Muscle of arm (tissue), 12 donors: ENCODE measurements around the gene TNFRSF18. TPM values are rescaled to one million over a fixed set of nuclear protein-coding genes. Genes with fewer than 3 reads are reported as not detected.

Experiments
- DNase-seq: peaks from one replicate; pipeline ENCODE4 v3.0.0-alpha.2; 2013
- polyA plus RNA-seq, 12 donors: library from polyadenylated mRNA; unstranded; fragments of 120-200 nt; gene quantifications; one replicate each; pipeline ENCODE4 v1.2.1, GENCODE V29; 2013; ENCODE audit not compliant: insufficient read length in 12 of 12

Gene TNFRSF18
- polyA plus RNA-seq, 12 donors: 0.87 to 4.2 (median 2.6) TPM; not detected in 2

DNA sequence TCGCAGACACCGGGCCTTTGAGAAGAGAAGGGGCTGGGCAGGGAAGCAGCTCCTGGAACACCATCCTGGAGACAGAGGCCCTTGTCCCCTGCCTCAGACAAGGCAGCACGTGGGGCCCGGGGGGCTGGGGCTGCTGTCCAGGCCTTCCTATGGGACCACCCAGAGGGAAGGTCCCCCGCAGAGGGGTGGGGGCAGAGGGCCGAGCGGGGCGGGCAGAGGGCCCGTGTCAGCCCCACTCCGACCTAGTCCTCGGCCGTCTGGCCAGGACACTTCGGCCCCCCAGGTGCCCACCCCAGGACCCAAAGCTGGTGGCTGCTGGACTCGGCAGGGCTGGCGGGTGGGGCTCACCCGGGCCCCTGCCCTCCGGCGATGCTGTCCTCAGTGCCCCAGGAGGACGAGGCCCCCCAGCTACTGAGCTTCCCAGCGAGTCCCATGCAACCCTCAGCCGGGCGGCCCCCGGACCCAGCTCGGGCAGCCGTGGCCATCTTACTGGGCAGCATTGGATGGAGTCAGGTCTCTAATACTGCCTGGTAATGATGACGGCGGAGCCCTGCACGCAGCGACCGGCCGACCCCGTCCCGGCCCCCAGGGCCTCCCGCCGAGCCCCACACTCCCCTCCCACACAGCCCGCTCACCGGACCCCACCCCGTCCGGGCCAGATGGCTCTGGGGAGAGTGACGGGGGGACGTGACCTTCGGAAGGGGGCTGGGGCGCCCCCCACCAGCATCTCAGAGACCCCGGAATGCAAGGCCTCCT is 39.6 kb downstream of the TNFRSF18 start:
- DNase-seq: no peak

- no peak for DNase-seq
Observed at GRCh38 chr1:1165900-1166421, 40.4 kb downstream of the TNFRSF18 start.

GRCh38 chr1:1165485-1165884 is 40.9 kb downstream of the TNFRSF18 start:
- DNase-seq: no peak

DNA sequence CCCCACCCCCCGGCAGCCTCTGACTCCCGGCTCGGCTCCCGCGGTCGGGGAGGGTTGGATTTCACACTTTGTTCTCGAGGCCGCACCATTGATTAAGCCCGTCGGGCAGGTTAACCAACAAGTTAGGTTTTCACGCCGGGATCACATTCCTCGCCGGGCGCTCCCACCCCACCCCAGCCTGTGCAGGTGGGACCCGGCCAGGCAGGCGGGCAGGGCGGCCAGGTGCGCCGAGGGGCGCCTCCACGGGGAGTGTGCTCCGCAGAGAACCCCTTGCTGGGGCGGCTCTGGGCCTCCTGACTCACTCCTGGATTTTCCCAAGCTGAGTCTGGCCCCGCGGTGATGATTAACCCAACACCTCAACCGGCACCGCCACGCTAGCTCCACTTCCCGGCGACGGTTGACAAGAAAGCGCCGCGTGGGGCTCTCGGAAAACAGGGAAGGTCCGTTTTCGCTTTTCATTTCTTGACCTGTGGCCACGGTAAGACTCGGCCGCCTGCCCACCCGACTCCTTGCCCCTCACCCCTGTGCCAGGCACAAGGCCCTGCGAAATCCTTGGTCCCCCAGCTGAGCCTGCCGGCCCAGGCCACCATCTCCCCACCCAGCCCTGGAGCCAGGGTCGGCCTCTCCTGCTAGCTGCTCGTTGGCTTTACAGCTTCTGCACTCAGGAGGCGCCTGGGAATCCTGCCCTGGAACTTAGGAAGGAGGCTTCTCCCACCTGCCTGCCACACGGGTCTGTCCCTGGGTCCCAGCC is 41.5 kb downstream of the TNFRSF18 start:
- no peak for DNase-seq

DNA sequence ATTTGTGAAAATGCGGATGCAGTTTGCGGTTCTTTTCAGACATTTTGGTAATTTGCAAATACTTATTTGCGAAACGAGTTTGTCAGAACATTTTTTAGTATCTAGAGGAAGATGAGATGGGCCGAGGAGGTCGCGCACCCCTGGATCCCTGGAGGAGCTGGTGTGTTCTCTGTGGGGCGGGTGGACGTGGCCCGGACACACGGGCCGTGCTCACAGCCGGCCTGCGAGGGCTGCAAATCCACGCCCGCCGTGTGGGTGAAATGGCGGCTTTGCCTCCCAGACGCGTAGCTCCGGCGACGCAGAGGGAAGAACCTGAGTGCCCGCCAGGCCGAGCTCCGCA is 42.1 kb downstream of the TNFRSF18 start:
- DNase-seq: no peak

GRCh38 chr1:1163538-1164070 is 42.8 kb downstream of the TNFRSF18 start:
- no peak for DNase-seq

DNA sequence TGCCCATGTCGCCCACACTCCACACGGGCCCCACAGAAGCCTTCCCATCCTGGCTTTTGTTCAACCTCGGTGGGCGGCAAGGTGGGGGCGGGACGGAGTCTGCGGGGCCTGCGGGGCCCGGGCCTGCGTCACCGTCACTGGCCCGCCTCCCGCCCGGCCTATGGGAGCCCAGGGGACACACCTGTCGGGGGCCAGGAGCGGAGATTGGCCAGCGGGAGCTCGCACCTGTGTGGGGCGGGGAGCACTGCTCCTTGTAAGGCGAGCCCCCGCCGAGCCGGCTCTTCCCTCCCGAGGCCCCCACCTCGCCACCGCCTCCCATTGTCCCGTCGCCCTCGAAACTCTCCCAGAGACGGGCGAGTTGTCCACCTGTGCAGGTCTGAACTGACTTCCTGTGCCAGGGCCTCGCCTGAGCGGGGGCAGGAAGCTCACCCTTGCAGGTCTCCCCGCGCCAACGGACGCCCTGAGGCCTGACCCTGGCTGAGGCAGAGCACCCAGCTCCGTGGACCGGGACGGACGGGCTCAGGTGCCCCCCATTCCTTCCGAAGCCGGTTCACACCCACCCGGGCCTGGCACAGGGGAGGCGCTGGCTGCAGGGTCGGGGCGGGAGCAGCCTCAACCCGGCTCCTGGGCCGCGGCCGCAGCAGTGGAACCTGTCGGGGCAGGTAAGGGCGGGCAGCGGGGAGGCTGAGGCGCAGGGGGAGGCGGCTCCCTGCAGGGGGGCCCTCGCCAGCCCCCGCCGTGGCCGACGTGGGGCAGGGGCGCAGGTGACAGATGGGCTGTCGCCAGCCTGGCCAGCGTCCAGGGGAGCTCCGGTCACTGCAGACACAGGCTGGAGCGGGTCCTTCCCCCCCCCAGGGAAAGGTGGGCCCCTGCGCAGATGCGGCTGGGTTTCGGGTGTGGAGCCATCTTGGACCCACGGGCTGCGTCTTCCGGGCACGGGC is 43.5 kb downstream of the TNFRSF18 start:
- no peak for DNase-seq

GRCh38 chr1:1161683-1162079 is 44.7 kb downstream of the TNFRSF18 start:
- DNase-seq: no peak

DNA sequence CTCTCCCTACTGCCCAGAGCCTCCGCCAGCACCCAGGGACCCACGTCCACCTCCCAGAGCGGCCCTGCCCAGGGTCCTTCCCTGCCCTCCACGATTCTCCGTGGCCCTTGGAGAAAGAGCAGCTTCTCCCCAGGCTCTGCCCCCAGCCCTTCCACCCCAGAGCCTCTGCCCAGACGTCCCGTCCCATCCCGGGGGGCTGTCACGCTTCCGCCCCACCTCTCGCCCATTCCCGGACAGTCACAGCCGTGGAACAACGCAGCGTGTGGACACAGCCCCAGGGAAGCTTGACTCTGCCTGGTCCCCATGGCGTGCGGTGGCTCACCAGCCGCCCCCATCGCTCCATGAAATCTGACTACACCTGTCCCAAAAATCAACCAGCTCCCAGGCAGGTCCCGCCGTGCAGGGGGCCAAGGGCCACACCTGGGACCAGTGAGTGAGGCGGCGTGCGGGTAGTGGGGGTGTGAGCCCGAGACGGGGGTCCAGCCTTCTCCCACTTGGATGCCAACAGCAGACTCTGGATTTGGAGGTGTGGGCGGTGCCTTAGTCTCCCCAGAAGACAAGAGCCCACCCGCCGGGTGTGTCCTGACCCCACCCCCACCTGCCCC is 45.2 kb downstream of the TNFRSF18 start:
- DNase-seq: no peak

DNA sequence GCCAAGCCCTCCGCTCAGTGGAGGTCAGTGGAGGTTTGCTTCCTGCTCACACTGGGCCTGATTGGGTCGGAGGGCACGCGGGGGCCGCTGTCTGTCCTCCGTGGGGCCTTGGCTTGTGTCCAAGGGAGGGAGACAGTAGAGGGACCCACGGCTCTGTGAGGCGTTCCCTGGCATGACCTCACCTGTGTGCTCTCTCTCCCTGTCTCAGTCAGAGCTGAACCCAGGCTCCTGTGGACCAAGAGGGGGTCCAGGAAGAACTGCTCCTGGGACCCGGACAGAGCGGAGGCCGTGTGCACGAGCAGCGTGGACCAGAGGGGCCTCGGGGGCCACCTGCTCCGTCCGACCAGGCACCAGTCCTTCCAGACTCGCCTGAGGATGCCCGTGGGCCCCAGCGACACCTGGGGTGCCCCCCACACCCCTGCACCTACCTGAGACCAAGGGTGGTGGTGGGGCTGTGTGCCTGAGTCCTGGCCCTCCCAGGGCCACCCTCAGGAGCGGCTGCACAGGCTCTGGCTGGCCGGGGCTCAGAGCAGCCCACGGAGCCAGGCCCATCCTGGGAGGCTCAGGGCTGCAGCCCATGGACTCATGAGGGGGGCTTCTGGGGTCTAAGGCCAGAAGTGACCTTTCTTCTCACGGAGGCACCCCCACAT is 46.0 kb downstream of the TNFRSF18 start:
- no peak for DNase-seq

GRCh38 chr1:1157914-1158710 is 48.3 kb downstream of the TNFRSF18 start:
- DNase-seq: peak; percentile 42

DNA sequence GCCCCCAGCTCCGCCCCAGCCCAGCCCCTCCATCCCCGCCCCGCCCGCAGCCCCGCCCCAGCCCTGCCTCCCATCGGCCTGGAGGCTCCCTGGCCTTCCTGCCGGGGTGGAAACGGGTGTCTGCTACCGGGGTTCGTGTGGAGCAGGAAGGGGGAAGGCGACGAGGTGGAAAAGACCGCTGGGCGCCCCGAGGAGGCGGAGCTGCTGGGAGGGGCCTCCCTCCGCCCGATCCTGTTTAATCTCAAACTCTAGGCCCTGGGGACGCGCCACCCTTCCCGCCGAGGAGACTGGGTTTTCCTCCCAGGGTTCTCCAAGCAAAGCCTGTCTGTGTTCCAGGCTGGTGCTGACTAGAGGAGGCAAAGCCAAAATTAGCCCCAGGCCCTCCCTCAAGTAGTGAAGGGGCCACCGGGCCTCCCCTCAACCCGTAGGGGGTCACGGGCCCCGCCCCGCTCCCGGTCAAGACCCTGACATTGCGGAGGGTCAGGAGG is 48.9 kb downstream of the TNFRSF18 start:
- DNase-seq: peak; percentile 72

DNA sequence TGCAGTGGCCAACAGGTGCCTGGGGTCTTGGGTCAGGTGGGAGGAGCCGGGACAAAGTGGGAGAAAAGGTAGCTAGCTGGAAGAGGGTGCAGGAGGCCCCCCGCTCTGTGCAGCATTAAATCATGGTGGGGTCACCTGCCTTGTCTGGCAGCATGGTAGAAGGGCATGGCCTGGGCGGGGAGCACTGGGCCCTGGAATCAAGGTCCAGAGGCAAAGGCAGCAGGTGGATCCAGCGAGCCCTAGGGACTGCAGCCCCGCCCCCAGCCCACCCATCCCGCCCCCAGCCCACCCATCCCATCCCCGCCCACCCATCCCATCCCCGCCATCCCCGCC is 49.4 kb downstream of the TNFRSF18 start:
- no peak for DNase-seq

DNA sequence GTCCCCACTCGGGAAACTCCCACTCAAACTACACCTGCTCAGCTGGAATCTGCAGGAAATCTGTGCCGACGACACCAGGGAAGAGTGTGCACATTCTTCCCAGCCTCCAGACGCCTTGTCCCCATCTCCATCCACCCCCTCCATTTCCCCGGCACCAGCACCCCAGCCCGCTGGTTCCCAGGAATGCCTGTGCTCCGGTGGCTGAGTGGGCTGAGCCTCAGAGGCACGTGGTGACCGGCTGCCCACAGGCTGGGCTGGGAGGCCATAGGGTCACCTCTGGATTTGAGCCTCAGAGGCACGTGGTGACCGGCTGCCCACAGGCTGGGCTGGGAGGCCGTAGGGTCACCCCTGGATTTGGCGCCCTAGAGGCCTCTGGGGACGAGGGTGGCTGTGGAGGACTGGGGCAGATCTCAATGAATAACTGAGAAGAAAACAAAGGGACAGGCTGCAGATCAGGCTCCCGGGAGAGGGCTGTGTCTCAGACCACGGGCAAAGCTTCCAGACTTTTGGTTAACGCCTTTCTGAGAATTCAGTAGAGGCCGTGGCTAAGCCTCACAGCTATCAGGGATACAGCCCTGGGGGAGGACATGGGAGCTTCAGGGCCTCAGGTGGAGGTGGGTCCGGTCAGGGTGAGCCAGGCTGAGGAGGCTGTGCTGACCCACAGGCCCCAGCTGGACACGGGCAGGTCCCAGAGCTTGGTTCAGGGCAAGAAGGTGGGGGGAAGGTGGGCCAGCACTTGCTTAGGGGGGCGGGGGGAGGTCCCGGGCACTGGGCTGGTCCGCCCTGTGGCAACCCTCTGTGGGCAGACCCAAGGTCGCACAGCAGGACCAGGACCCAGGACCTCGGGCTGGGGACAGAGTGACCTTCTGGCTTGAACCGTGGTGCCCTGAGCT is 50.0 kb downstream of the TNFRSF18 start:
- no peak for DNase-seq

GRCh38 chr1:1155258-1155657 is 51.1 kb downstream of the TNFRSF18 start:
- no peak for DNase-seq

GRCh38 chr1:1153874-1154273 is 52.5 kb downstream of the TNFRSF18 start:
- no peak for DNase-seq
